Fibroblast of the aortic adventitia (primary cell): Measurements from ENCODE around the gene OR4Q3. TPM values are rescaled to one million over a fixed set of nuclear protein-coding genes. Genes with fewer than 3 reads are reported as not detected.
"Not testable (repeated sequence)": the region's sequence is repeated elsewhere in the genome, so short reads cannot be mapped to it uniquely, and the experiment has no call there.

Experiments
- DNase-seq: peaks from one replicate; pipeline ENCODE4 v3.0.0-alpha.2; 2010; ENCODE audit warnings: low read depth
- H3K4me3 ChIP-seq: 2 replicates; pipeline ENCODE4 v1.5.1; 2011; ENCODE audit warnings: low read depth, mild to moderate bottlenecking, control low read depth, low read length, moderate library complexity
- total RNA-seq: library from RNA; depleted of rRNA; stranded (reverse); fragments of >200 nt; gene quantifications from 2 replicates; pipeline ENCODE4 v1.2.3, GENCODE V29; 2012; ENCODE audit warnings: low replicate concordance
- TF ChIP-seq, protein P1 (sequence below): IDR thresholded peaks from 2 replicates; pipeline ENCODE4 v1.5.1; 2011; ENCODE audit warnings: mild to moderate bottlenecking, low read length, control low read depth, inconsistent platforms; ENCODE audit not compliant: insufficient read depth

The OR4Q3 gene
- not detected in 2 replicates for total RNA-seq

- no peak within 1 kb of the TSS for H3K4me3 ChIP-seq
- TF ChIP-seq, protein P1, sequence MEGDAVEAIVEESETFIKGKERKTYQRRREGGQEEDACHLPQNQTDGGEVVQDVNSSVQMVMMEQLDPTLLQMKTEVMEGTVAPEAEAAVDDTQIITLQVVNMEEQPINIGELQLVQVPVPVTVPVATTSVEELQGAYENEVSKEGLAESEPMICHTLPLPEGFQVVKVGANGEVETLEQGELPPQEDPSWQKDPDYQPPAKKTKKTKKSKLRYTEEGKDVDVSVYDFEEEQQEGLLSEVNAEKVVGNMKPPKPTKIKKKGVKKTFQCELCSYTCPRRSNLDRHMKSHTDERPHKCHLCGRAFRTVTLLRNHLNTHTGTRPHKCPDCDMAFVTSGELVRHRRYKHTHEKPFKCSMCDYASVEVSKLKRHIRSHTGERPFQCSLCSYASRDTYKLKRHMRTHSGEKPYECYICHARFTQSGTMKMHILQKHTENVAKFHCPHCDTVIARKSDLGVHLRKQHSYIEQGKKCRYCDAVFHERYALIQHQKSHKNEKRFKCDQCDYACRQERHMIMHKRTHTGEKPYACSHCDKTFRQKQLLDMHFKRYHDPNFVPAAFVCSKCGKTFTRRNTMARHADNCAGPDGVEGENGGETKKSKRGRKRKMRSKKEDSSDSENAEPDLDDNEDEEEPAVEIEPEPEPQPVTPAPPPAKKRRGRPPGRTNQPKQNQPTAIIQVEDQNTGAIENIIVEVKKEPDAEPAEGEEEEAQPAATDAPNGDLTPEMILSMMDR: no peak
- DNase-seq: no peak
These were observed at the start of gene OR4Q3 for GRCh38 chr14:19743256-19743655. Gene OR4Q3 (plus strand): TSS chr14:19743571.

GRCh38 chr14:19729359-19729758 is 14.0 kb upstream of the OR4Q3 start:
- no peak for DNase-seq
- H3K4me3 ChIP-seq: no peak overlapping the region
- TF ChIP-seq, protein P1: no peak

DNA sequence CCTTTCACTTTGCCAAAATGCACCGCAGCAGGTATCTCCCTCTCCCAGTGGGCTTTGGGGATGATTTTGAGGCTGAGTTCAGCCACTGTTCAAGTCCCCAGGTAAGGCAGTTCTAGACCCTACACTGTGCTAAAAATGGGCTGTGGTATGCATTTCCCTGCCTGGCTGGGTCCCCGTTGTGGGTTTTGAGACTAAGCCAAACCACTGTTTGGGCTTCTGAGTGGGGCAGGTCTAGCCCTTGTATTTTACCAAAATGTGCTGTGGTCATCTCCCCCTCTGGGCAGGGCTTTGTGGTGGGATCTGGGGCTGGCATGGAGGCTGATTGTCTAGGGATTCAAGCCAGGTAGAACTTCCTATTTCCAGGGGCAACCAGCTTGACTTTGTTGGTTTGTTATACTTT is 13.6 kb upstream of the OR4Q3 start:
- TF ChIP-seq, protein P1: no peak
- DNase-seq: no peak
- no peak overlapping the region for H3K4me3 ChIP-seq

- not testable (repeated sequence) for H3K4me3 ChIP-seq, DNase-seq
These were observed 9.5 kb upstream of the OR4Q3 start for GRCh38 chr14:19733893-19734292.

GRCh38 chr14:19752316-19752715 is 8.9 kb downstream of the OR4Q3 start:
- DNase-seq, H3K4me3 ChIP-seq: not testable (repeated sequence)

DNA sequence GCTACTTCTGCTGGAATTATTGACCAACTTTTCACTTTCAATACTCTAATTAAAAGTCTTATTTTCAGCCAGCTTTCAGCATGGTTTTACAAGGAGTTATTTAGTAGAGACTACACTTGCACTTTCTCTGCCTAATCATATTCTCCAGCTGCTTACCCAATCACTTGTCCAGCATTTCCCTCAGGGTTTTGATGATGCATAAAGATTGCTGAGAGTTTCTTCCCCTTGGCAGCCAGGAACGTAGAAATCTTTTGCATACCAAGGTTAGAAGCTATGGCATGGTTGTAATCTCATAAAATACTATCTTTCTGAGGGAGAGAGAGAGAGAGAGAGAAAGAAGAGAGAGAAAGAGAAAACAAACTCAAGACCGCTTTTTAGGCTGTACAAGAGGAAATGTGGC is 10.8 kb downstream of the OR4Q3 start:
- DNase-seq: no peak
- no peak overlapping the region for H3K4me3 ChIP-seq
- TF ChIP-seq, protein P1: no peak

GRCh38 chr14:19771491-19771890 is 28.1 kb downstream of the OR4Q3 start:
- DNase-seq, H3K4me3 ChIP-seq: not testable (repeated sequence)

GRCh38 chr14:19771895-19772430 is 28.6 kb downstream of the OR4Q3 start:
- no peak overlapping the region for H3K4me3 ChIP-seq
- DNase-seq: no peak
- TF ChIP-seq, protein P1: no peak

GRCh38 chr14:19772454-19772853 is 29.1 kb downstream of the OR4Q3 start:
- DNase-seq, H3K4me3 ChIP-seq: not testable (repeated sequence)

GRCh38 chr14:19773204-19773603 is 29.8 kb downstream of the OR4Q3 start, which contains the start of gene OR4M1:
Gene OR4M1 (plus strand): TSS chr14:19773504. CDS start chr14:19780323, 6,819 bp downstream.
- H3K4me3 ChIP-seq, DNase-seq: not testable (repeated sequence)
